Activated T-cell treated with anti-CD3 and anti-CD28 coated beads for 4 hours (primary cell): Measurements from ENCODE around the gene KRT71.

Source experiments
- DNase-seq: peaks from one replicate; pipeline ENCODE4 v3.0.0-alpha.2; 2020

The KRT71 gene

GRCh38 chr12:52495389-52495788 is 57.6 kb downstream of the KRT71 start:
- DNase-seq, result no peak

- no peak for DNase-seq
These were observed 58.4 kb downstream of the KRT71 start for GRCh38 chr12:52494518-52494917.

- no peak for DNase-seq
These were observed 58.8 kb downstream of the KRT71 start for GRCh38 chr12:52494100-52494499.
